H9 (cell line): ENCODE measurements around the gene ERVK3-1. TPM values are rescaled to one million over a fixed set of nuclear protein-coding genes. Genes with fewer than 3 reads are reported as not detected.

ENCODE experiments used
- DNase-seq: peaks from one replicate; pipeline ENCODE4 v3.0.0-alpha.2; 2017
- H2AFZ ChIP-seq: one replicate; pipeline ENCODE4 v1.6.1; 2013; ENCODE audit warnings: mild to moderate bottlenecking, low read length, control low read depth, moderate library complexity
- H2AK5ac ChIP-seq: 2 replicates; pipeline ENCODE4 v1.6.1; 2013; ENCODE audit warnings: low read length, control low read depth, mixed read lengths; ENCODE audit not compliant: insufficient read length
- H2BK120ac ChIP-seq: one replicate; pipeline ENCODE4 v1.6.1; 2013; ENCODE audit warnings: low read depth, mild to moderate bottlenecking, low read length, control low read depth, inconsistent platforms; ENCODE audit not compliant: poor library complexity, severe bottlenecking
- H2BK12ac ChIP-seq: 2 replicates; pipeline ENCODE4 v1.6.1; 2013; ENCODE audit warnings: low read length, control low read depth, mixed read lengths, low read depth; ENCODE audit not compliant: insufficient read length
- H2BK15ac ChIP-seq: 2 replicates; pipeline ENCODE4 v1.6.1; 2013; ENCODE audit warnings: low read depth, low read length, control low read depth
- H2BK20ac ChIP-seq: one replicate; pipeline ENCODE4 v1.6.1; 2013; ENCODE audit warnings: low read depth, mild to moderate bottlenecking, low read length, control low read depth, inconsistent platforms; ENCODE audit not compliant: poor library complexity, severe bottlenecking
- H2BK5ac ChIP-seq: 2 replicates; pipeline ENCODE4 v1.6.1; 2013; ENCODE audit warnings: low read length, control low read depth, mixed read lengths; ENCODE audit not compliant: insufficient read length
- H3K14ac ChIP-seq: 2 replicates; pipeline ENCODE4 v1.6.1; 2013; ENCODE audit warnings: low read length, control low read depth; ENCODE audit not compliant: insufficient read depth
- H3K18ac ChIP-seq: 2 replicates; pipeline ENCODE4 v1.6.1; 2013; ENCODE audit warnings: low read depth, mild to moderate bottlenecking, mixed read lengths, low read length, control low read depth; ENCODE audit not compliant: insufficient read length
- H3K23ac ChIP-seq: 2 replicates; pipeline ENCODE4 v1.6.1; 2013; ENCODE audit warnings: low read length, control low read depth, mixed read lengths, low read depth; ENCODE audit not compliant: insufficient read length
- H3K23me2 ChIP-seq: 2 replicates; pipeline ENCODE4 v1.6.1; 2013; ENCODE audit warnings: low read depth, mild to moderate bottlenecking, mixed read lengths, low read length, control low read depth; ENCODE audit not compliant: insufficient read length, poor library complexity, severe bottlenecking
- H3K27ac ChIP-seq: 2 replicates; pipeline ENCODE4 v1.5.1; 2013; ENCODE audit warnings: low read length, control low read depth, mixed read lengths, low read depth; ENCODE audit not compliant: insufficient read length
- H3K27me3 ChIP-seq: 2 replicates; pipeline ENCODE4 v1.6.1; 2013; ENCODE audit warnings: low read length, control low read depth, inconsistent platforms; ENCODE audit not compliant: insufficient read depth
- H3K4ac ChIP-seq: 2 replicates; pipeline ENCODE4 v1.6.1; 2013; ENCODE audit warnings: low read depth, mild to moderate bottlenecking, control low read depth, inconsistent platforms, low read length, moderate library complexity
- H3K4me1 ChIP-seq: 2 replicates; pipeline ENCODE4 v1.6.1; 2013; ENCODE audit warnings: low read length, control low read depth, inconsistent platforms; ENCODE audit not compliant: insufficient read depth
- H3K4me2 ChIP-seq: 2 replicates; pipeline ENCODE4 v1.6.1; 2013; ENCODE audit warnings: low read length, control low read depth, mixed read lengths; ENCODE audit not compliant: insufficient read length, insufficient read depth
- H3K56ac ChIP-seq: 2 replicates; pipeline ENCODE4 v1.6.1; 2013; ENCODE audit warnings: low read depth, mild to moderate bottlenecking, mixed read lengths, low read length, control low read depth; ENCODE audit not compliant: insufficient read length
- H3K79me1 ChIP-seq: 2 replicates; pipeline ENCODE4 v1.6.1; 2013; ENCODE audit warnings: low read depth, mild to moderate bottlenecking, moderate library complexity, low read length, control low read depth, inconsistent platforms; ENCODE audit not compliant: insufficient read depth, poor library complexity, severe bottlenecking
- H3K79me2 ChIP-seq: 2 replicates; pipeline ENCODE4 v1.6.1; 2013; ENCODE audit warnings: low read length, control low read depth, inconsistent platforms; ENCODE audit not compliant: insufficient read depth
- H3K9ac ChIP-seq: 2 replicates; pipeline ENCODE4 v1.6.1; 2013; ENCODE audit warnings: low read length, control low read depth, mixed read lengths; ENCODE audit not compliant: insufficient read length; ENCODE audit errors: extremely low read depth
- H3K9me3 ChIP-seq: one replicate; pipeline ENCODE4 v1.6.1; 2013; ENCODE audit warnings: low read depth, low read length, inconsistent platforms; ENCODE audit not compliant: control insufficient read depth
- H3T11ph ChIP-seq: one replicate; pipeline ENCODE4 v1.6.1; 2013; ENCODE audit warnings: mild to moderate bottlenecking, low read length, control low read depth, inconsistent platforms
- H4K20me1 ChIP-seq: one replicate; pipeline ENCODE4 v1.6.1; 2013; ENCODE audit not compliant: control insufficient read depth, insufficient read length, insufficient read depth
- H4K5ac ChIP-seq: 2 replicates; pipeline ENCODE4 v1.6.1; 2013; ENCODE audit warnings: low read depth, mild to moderate bottlenecking, mixed read lengths, low read length, control low read depth; ENCODE audit not compliant: insufficient read length
- H4K8ac ChIP-seq: replicated peaks from 2 replicates; pipeline ENCODE4 v1.6.1; 2013; ENCODE audit warnings: low read length, control low read depth, mixed read lengths, low read depth; ENCODE audit not compliant: insufficient read length
- H4K91ac ChIP-seq: 2 replicates; pipeline ENCODE4 v1.6.1; 2013; ENCODE audit warnings: low read depth, mild to moderate bottlenecking, moderate library complexity, mixed read lengths, low read length, control low read depth; ENCODE audit not compliant: insufficient read length
- H3K27ac Mint-ChIP-seq, 3 experiments: 2 replicates in 2 of 3; 3 replicates in 1 of 3; pipeline ENCODE4 v1.8.0; 2020 to 2021; ENCODE audit warnings: mixed read lengths in 3 of 3, mild to moderate bottlenecking in 1 of 3, moderate library complexity in 1 of 3
- H3K27me3 Mint-ChIP-seq: 2 replicates; pipeline ENCODE4 v1.8.0; 2021; ENCODE audit warnings: low read depth, mild to moderate bottlenecking, moderate library complexity, mixed read lengths
- H3K36me3 Mint-ChIP-seq, 3 experiments: 2 replicates in 2 of 3; 3 replicates in 1 of 3; pipeline ENCODE4 v1.8.0; 2020 to 2021; ENCODE audit warnings: low read depth in 3 of 3, mixed read lengths in 3 of 3; ENCODE audit not compliant: insufficient read depth in 1 of 3
- H3K4me1 Mint-ChIP-seq, 2 experiments: 2 replicates each; pipeline ENCODE4 v1.8.0; 2020; ENCODE audit warnings: mixed read lengths in 2 of 2
- H3K4me3 Mint-ChIP-seq, 2 experiments: 2 replicates in 1 of 2; 3 replicates in 1 of 2; pipeline ENCODE4 v1.8.0; 2020 to 2021; ENCODE audit warnings: mild to moderate bottlenecking in 2 of 2, mixed read lengths in 2 of 2, moderate library complexity in 1 of 2
- H3K9me3 Mint-ChIP-seq, 2 experiments: 2 replicates in 1 of 2; 3 replicates in 1 of 2; pipeline ENCODE4 v1.8.0; 2020; ENCODE audit warnings: mild to moderate bottlenecking in 2 of 2, mixed read lengths in 2 of 2, moderate library complexity in 1 of 2
- WGBS: extraction: QIAGEN DNeasy Blood & Tissue Kit; methylation state at CpG from one replicate; pipeline ENCODE4 v1.1.7; 2013; ENCODE audit warnings: missing lambda C conversion rate, low lambda C conversion rate, mixed read lengths; ENCODE audit not compliant: insufficient read length; ENCODE audit errors: extremely low coverage; 5-methylcytosine and 5-hydroxymethylcytosine counted together
- total RNA-seq: library from RNA; stranded (reverse); gene quantifications from 2 replicates; pipeline ENCODE4 v1.2.1, GENCODE V29; 2021
- TF ChIP-seq, protein P1 (sequence below): fragments of 200-600 bp; sonication (generic); conservative IDR thresholded peaks from 3 replicates; pipeline ENCODE4 v1.8.0; 2021; ENCODE audit warnings: antibody characterized with exemption, mild to moderate bottlenecking

Gene ERVK3-1
- total RNA-seq, 1 experiment from 2014 or later, result 43.7 TPM

DNA sequence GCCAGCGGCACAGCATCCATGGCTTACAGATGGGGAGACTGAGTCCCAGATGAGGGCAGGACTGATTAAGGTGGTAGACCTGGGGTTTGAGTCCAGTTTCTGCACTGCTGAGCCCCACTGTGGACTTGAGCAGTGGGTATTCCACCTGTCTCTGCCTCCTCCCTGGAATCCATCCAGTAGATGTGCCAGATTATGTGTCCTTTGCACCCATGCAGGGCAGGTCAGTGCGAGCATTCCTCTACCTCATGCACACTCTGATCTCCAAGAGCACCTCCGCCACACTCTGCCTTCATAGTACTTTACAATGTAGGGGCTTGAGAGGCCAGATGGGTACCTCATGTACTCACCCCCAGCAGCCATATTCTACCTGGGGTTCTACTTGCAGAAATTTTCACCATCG is 31.6 kb downstream of the ERVK3-1 start:
- Mint-ChIP-seq H3K36me3 (peaks cover 14 to 34% (median 24%) of the 10 kb centered on the region in 3 experiments; a peak in 6 of 7 replicates), H3K4me1 (no peaks in the 10 kb centered on the region), H3K27me3 (no peaks in the 10 kb centered on the region), H3K27ac (no peak overlapping the region), H3K4me3 (no peak overlapping the region), H3K9me3 (no peaks in the 10 kb centered on the region; a peak in 1 of 5 replicates)
- Histone ChIP-seq H3K4me1 (no peaks in the 10 kb centered on the region), H3K27me3 (no peaks in the 10 kb centered on the region), H2BK12ac (no peak overlapping the region), H3K9ac (no peak overlapping the region), H4K20me1 (no peaks in the 10 kb centered on the region), H3K14ac (no peak overlapping the region), H3K23me2 (no peaks in the 10 kb centered on the region), H2BK15ac (no peak overlapping the region), H2AFZ (no peak overlapping the region), H2BK5ac (no peak overlapping the region), H3K18ac (no peak overlapping the region), H3T11ph (no peak overlapping the region), H2BK20ac (no peak overlapping the region), H4K8ac (no peak overlapping the region), H4K5ac (no peak overlapping the region), H3K4me2 (no peak overlapping the region), H3K23ac (no peak overlapping the region), H3K27ac (no peak overlapping the region), H2BK120ac (no peak overlapping the region), H2AK5ac (no peak overlapping the region), H3K4ac (no peak overlapping the region), H3K79me2 (no peaks in the 10 kb centered on the region), H3K79me1 (no peaks in the 10 kb centered on the region), H4K91ac (no peak overlapping the region), H3K9me3 (no peaks in the 10 kb centered on the region), H3K56ac (no peak overlapping the region)
- DNase-seq, result no peak
- TF ChIP-seq, protein P1, sequence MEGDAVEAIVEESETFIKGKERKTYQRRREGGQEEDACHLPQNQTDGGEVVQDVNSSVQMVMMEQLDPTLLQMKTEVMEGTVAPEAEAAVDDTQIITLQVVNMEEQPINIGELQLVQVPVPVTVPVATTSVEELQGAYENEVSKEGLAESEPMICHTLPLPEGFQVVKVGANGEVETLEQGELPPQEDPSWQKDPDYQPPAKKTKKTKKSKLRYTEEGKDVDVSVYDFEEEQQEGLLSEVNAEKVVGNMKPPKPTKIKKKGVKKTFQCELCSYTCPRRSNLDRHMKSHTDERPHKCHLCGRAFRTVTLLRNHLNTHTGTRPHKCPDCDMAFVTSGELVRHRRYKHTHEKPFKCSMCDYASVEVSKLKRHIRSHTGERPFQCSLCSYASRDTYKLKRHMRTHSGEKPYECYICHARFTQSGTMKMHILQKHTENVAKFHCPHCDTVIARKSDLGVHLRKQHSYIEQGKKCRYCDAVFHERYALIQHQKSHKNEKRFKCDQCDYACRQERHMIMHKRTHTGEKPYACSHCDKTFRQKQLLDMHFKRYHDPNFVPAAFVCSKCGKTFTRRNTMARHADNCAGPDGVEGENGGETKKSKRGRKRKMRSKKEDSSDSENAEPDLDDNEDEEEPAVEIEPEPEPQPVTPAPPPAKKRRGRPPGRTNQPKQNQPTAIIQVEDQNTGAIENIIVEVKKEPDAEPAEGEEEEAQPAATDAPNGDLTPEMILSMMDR, result no peak
- no CpG with 5 or more reads among the region's 4 CpGs for WGBS
